ENCODE measurements around the gene SOHLH2.

Gene SOHLH2

DNA sequence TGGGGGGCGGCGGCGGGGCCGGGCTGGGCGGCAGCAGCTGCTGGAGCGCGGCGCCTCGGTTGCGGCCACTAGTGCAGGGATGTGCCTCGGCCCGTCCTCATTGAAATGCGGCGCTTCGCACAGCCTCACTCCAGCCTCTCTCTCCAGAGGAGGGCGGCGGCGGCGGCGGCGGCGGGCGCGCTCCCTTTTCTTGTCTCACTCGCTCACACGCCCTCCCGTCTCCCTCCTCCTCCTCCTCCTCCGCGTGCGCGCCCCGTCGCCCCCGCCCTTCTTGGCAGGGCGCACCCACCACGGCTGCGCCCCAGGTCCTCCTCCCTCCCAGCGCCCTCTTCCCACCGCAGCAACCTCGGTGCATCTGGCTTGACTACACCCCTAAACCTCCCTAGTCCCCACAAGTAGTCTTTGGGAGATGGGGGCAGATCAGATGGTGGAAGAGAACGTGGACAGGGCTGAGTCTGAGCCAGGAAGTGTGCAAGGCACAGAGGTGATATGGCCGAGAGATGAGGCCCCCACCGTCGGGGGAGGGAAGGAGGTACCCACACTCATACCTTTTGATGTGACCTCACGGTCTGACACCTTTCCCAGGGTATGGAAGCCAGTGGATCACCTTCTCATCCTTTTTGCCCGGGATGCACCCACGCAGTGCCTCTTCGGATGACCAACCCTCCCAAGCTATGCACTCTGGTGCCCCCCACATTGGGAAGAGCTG, 83.0 kb downstream of the SOHLH2 start, which contains the start of gene DCLK1:
TSS of gene DCLK1 (minus strand) at position 161 of the 709 bp plus-strand sequence.
- DNase-seq (ENCODE audit: low read depth, low spot score): no peak

DNA sequence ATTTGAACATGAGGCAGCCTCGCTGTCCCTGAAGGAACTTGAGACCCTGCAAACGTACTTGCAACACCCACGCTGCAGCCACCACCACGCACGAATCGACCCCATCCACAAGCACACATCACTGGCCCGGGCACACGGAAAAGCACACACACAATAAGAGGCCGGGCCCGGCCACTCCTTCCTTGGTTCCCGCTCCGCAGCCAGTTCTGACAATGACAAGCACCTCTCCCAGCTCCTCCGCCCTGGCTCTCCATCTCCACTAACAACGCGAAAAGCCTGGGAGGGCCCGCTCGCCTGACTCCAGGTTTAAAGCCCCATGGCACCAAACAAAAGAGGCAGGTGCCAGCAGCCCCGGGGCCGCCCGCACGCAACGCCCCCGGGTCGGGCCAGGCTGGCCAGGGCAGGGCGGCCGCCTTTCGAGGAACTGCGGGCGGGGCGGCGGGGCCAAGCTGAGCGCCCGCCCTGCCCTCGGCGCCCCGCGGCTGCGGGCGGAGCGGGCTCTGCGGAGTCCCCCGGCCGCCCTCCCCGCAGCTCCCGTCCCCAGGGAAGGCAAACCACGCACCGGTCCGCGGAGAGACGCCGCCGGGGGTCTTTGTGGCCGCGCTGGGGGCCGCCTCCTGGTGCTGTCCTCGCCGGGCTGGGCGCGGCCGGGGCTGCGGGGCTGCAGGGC, 83.7 kb downstream of the SOHLH2 start:
- DNase-seq (ENCODE audit: low read depth, low spot score): no peak

- DNase-seq (ENCODE audit: low read depth, low spot score): no peak
Observed at GRCh38 chr13:36130193-36130551, 84.2 kb downstream of the SOHLH2 start.

- DNase-seq (ENCODE audit: low read depth, low spot score): no peak
Observed at GRCh38 chr13:36129539-36129938, 84.8 kb downstream of the SOHLH2 start.

- DNase-seq (ENCODE audit: low read depth, low spot score): no peak
Observed at GRCh38 chr13:36126491-36126890, 87.9 kb downstream of the SOHLH2 start.

GRCh38 chr13:36125841-36126240, 88.5 kb downstream of the SOHLH2 start:
- no peak for DNase-seq (ENCODE audit: low read depth, low spot score)

- DNase-seq (ENCODE audit: low read depth, low spot score): no peak
Observed at GRCh38 chr13:36124236-36124822, 90.0 kb downstream of the SOHLH2 start.
